Spleen (tissue), 7 donors: ENCODE measurements around the gene HNRNPC.

Experiments used
- CTCF ChIP-seq, 11 experiments: fragments of 200-600 bp in 7 of 11; fragments of 450-650 bp in 4 of 11; sonication (generic) in 4 of 11; IDR thresholded peaks in 8 of 11; conservative IDR thresholded peaks in 3 of 11; 1 replicate in 7 of 11; 2 replicates in 4 of 11; pipeline versions ENCODE4 v1.4.0 to v1.8.0; 2016 to 2021; ENCODE audit warnings: antibody characterized with exemption in 11 of 11, inconsistent platforms in 4 of 11, mild to moderate bottlenecking in 1 of 11
- POLR2A ChIP-seq, 3 donors: fragments of 450-650 bp; IDR thresholded peaks; one replicate each; pipeline ENCODE4 v1.5.1; 2017; ENCODE audit warnings: antibody characterized with exemption in 3 of 3, mild to moderate bottlenecking in 1 of 3
- POLR2AphosphoS5 ChIP-seq, 3 donors: sonication (generic); formaldehyde crosslinking; IDR thresholded peaks; one replicate each; pipeline ENCODE4 v1.5.1; 2017; ENCODE audit warnings: antibody characterized with exemption in 3 of 3
- donor health status: DM: no; HTN: no; CAD: no; lungs with moderate emphysema.
- donor health status: DM: no; HTN: no; CAD: no.
- donor health status: DM: no; HTN: no; CAD: no.

DNA sequence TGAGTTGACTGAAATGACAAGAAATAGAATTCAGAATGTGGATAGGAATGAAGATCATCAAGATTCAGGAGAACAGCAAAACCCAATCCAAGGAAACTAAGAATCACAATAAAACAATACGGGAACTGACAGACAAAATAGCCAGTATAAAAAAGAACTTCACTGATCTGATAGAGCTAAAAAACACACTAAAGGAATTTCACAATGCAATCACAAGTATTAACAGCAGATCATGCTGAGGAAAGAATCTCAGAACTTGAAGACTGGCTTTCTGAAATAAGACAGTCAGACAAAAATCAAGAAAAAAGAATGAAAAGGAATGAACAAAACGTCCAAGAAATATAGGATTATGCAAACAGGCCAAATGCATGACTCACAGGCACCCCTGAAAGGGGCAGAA is 98.1 kb downstream of the HNRNPC start:
- no peak for TF ChIP-seq CTCF (IDR thresholded peaks at IDR 0.05 in 8 of 11, conservative IDR thresholded peaks at IDR 0.05 in 3 of 11)
- no peak for TF ChIP-seq POLR2AphosphoS5 (IDR thresholded peaks at IDR 0.05)
- no peak for TF ChIP-seq POLR2A (IDR thresholded peaks at IDR 0.05)
